GM21447 (cell line): Measurements from ENCODE around the gene KIF27.
"Not testable (repeated sequence)": the region's sequence is repeated elsewhere in the genome, so short reads cannot be mapped to it uniquely, and the experiment has no call there.

Experiments
- ATAC-seq: cut with Tn5 transposase; IDR thresholded peaks from one replicate; pipeline ENCODE4 v1.9.1; 2021; ENCODE audit not compliant: unreplicated experiment

KIF27 gene, protein sequence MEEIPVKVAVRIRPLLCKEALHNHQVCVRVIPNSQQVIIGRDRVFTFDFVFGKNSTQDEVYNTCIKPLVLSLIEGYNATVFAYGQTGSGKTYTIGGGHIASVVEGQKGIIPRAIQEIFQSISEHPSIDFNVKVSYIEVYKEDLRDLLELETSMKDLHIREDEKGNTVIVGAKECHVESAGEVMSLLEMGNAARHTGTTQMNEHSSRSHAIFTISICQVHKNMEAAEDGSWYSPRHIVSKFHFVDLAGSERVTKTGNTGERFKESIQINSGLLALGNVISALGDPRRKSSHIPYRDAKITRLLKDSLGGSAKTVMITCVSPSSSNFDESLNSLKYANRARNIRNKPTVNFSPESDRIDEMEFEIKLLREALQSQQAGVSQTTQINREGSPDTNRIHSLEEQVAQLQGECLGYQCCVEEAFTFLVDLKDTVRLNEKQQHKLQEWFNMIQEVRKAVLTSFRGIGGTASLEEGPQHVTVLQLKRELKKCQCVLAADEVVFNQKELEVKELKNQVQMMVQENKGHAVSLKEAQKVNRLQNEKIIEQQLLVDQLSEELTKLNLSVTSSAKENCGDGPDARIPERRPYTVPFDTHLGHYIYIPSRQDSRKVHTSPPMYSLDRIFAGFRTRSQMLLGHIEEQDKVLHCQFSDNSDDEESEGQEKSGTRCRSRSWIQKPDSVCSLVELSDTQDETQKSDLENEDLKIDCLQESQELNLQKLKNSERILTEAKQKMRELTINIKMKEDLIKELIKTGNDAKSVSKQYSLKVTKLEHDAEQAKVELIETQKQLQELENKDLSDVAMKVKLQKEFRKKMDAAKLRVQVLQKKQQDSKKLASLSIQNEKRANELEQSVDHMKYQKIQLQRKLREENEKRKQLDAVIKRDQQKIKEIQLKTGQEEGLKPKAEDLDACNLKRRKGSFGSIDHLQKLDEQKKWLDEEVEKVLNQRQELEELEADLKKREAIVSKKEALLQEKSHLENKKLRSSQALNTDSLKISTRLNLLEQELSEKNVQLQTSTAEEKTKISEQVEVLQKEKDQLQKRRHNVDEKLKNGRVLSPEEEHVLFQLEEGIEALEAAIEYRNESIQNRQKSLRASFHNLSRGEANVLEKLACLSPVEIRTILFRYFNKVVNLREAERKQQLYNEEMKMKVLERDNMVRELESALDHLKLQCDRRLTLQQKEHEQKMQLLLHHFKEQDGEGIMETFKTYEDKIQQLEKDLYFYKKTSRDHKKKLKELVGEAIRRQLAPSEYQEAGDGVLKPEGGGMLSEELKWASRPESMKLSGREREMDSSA (N-terminal part only)

DNA sequence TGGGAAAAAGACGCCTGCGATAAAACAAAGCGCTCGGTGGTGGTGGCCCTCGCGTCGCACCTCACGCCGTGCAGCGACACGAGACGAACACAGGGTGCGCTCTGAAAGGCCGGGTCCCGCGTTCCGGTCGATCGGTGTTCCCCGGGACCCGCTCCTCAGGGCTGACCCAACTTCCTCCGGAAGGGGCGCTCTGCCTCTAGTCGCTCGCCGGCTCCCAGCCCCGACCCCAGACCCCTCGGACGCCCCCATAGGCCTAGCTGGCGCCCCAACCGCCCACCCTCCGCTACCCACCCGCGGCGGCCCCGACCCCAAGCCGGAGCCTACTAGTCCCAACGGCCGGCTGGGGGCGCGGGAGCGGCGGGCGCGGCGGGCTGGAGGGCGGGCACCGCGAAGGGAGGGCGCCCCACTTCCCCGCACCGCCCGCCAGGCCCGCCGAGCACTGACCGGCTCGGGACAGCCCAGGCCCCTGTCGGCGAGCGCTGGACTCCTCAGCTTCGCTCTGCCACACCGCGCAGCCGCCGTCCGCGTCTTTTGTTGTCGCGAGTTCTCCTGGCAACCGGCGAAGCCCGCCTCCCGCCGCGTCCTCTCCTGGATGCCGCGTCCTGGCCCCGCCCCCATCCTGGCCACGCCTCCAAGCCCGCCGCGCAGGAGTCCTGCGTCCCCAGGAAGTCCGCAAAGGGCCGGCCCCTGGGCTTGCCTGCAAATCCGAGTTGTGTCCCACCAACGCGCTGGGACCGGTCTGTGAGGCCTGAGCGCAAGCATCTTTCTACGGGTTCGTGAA lies at the start of gene KIF27:
Gene KIF27 (minus strand): TSS at position 506 of the 781 bp plus-strand sequence. CDS start 5,841 bp downstream, outside the sequence.
- peak; percentile 90 for ATAC-seq

DNA sequence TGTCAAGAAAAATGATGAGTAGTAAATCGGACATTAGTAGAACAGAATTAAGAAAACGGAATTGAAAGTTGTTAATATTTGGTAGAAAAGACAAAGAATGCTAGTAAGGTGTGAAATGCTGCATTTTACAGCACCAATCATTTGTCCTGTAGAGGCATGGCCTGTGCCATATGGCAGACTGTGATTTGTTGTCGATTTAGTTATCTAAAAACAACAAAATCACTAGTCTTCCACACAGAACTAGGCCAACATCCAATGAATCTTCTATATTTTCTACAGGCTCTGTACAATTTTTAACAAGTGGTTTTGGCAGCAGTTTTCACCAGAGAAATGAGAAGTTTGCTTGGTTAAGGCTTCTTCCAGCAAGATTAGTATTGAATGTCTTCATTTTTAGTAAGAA lies 48.4 kb upstream of the KIF27 start:
- no peak for ATAC-seq

DNA sequence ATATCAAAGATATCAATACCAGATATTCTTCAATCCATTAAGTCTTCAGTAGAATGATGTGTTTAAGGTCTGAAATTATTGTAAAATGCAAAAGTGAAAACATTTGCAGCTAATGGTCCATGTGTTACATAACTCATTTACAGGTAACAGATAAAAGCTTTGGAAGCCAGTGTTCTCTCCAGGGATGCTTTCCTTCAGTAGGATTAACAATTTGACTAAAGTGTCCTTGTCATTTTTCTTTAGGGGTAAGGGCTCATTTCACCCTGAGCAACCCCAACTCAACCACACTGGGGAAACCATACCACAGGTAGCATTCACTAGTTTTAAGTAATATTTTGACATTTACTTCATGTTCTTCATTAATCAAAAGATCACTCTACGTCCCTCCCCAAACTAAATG lies 45.8 kb upstream of the KIF27 start:
- no peak for ATAC-seq

DNA sequence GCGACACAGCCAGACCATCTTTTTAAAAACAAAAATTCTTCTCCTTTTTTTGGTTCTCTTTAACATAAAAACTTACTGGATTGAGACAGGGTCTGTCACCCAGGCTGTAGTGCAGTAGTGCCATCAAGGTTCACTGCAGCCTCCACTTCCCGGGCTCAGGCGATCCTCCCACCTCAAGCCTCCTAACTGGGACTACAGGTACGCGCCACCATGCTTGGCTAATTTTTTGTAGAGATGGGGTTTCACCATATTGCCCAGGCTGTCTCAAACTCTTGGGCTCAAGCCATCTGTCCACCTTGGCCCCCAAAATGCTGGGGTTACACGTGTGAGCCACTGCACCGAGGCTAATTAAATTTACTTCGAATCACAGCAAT lies 45.0 kb upstream of the KIF27 start:
- no peak for ATAC-seq

DNA sequence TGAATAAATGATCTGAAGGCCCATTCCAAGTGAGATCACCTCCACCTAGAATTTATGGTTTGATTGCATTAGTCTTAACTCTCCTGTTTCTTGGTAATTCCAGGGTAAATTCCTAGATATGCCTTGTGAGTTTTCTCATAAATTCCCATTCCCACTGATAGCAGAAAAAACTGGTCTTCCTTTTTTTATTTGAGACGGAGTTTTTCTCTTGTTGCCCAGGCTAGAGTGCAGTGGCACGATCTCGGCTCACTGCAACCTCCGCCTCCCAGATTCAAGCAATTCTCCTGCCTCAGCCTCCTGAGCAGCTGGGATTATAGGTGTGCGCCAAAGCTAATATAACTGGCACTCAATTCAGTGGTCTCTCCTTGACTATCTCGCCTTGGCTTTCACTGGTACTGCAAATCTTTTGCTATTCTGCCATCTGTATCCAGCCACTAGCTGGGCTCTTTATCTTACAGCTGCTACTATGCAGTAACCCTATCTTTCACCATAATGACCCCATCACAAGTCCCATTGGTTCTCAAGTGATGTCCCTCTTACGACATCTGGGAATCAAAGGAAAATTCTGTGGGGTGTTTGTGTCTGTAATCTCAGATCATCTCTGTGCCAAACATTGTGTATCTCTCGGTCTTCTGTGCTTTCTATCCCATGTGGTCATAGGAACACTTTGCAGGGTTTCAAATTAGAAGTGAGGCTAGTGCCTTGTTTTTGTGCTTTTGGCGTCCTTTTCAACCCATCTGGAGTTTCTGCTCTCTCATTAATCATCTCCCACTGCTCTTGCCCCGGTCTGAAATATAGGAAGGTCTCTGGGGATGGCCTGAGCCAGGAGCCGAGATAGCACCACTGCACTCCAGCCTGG lies 44.3 kb upstream of the KIF27 start:
- no peak for ATAC-seq

DNA sequence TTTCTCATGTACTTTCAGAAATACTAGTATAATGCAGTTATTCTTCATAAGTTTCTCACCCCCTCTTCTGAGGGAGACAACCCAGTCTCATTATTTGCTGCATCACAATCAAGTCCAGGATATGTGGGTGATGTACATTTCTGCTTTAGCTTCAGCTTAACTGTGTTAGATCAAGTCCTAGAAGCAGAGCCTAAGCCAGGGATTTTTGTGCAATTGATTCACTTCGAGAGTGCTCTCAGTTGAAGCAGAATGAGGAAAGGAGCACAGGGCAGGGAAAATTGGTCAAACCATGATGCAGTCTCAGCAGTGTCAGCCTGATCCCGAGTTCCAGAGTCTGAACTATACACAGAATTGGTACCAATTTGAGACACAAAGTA lies 43.7 kb upstream of the KIF27 start:
- ATAC-seq, result no peak

DNA sequence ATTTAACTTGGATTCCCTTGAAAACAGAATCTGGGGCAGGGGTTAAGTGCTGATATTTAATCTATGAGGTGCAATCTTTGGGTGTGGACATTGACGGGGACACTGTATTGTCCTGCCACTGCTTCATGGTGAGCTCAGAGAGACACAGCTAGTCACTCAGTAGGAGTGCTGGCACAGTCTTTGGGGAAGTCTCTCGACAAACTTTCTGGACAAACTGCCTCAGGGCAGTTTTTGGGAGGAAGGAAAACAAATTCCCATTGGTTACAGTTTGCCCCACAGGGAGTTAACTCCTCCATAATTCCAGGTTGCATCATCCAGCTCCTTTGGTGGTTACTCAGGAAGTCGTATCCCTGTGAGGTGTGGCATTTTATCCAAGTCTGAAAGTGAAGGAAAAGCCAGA lies 40.9 kb upstream of the KIF27 start:
- ATAC-seq, result no peak

DNA sequence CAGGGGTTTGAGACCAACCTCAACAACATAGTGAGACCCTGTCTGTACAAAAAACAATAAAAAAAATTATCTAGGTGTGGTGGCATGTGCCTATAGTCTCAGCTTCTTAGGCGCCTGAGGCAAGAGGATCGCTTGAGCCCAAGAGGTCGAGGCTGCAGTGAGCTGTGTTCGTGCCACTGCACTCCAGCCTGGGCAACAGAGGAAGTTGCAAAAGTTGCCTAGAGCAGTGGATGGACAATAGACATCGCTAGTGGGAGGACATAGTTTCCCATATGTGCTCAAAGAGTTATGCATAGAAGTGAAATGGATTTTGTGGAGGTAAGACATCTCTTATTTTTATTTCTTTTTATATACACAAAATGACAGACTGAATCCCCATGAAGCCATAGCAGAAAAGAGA lies 39.8 kb upstream of the KIF27 start:
- no peak for ATAC-seq

DNA sequence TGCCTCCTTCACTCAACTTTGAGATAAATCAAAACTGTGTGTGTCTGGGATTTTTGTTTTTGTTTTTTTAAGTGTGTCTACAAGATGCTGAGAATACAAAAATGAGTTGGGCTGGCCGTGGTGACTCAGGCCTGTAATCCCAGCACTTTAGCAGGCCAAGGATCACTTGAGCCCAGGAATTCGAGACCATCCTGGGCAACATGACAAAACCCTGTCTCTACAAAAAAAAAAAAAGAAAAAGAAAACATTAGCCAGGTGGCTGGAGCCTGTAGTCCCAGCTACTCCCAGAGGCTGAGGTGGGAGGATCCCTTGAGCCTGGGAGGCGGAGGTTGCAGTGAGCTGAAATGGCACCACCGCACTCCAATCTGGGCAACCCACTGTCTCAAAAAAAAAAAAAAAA lies 37.8 kb upstream of the KIF27 start:
- ATAC-seq, result no peak

DNA sequence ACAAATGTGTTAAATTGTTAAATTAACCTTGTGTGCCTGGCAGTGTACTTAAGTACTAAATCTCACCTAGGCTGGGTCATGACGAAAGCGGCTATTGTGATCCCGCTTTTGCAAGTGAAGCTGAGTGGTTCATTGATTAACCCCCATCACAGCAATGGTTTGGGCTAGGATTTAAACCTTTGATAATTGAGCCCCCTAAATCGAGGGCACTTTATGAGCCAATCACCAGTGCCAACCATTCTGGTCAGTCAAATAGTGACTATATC lies 35.9 kb upstream of the KIF27 start:
- no peak for ATAC-seq

DNA sequence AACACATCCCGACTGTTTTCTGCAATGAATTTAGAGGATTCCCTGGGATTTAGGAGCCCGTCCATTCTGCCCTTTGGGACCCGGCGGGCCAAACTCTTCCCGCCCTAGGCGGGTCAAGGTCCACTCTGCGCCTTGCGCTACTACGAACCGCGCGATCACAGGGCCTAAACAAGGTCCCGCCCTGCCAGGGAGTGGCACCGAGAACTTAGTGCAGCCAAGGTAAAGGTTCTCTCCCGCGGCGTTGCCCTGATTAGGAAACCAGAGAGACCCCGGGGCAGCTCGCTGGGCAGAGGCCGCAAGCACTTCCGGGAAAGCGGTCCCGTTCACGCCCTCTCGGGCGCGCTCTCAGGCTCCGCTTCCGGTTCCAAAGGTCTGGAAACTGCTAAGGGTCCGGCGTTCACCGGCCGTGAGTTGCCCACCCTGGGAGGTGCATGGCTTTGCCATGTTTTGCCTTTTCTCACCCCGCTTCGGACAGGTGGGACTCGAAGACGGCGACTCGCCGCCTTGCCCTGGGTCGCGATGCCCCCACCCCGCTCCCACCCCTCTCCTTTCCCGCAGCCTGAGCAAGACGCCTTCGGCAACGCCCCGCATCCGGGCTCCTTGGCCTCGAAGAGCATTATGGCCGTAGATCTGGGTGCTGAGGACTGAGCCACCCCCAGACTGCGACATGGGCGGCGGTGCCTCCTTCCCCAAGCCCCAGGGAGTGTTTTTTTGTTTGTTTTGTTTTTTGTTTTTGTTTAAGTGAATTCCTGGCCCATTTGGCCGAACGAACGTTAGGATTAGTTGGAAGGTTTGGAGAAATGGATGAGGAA lies 35.4 kb upstream of the KIF27 start:
- peak; percentile 84 for ATAC-seq

DNA sequence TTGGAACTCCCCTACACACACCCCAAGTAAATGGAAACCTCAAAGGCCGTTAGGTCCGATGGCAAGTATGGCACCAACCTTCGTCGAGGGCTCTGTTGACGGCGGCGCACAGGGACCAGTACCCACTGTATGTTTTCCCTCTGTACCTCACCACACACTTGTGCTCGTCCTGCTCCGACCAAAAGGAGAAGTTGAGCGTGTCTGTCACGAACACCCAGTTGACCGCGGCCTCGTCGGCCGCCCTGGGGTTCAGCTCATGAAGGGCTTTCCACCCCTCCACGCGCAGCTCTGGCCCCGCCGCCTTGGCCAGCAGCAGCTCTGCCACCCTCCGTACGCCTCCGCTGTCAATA lies 34.8 kb upstream of the KIF27 start:
- peak; percentile 56 for ATAC-seq

DNA sequence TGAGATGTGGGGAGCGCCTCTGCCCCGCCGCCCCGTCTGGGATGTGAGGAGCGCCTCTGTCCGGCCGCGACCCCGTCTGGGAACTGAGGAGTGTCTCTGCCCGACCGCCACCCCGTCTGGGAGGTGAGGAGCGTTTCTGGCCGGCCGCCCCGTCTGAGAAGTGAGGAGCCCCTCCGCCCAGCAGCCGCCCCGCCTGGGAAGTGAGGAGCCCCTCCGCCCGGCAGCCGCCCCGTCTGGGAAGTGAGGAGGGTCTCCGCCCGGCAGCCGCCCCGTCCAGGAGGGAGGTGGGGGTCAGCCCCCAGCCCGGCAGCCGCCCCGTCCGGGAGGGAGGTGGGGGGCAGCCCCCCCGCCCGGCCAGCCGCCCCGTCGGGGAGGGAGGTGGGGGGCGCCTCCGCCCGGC lies 26.9 kb upstream of the KIF27 start:
- ATAC-seq, result not testable (repeated sequence)

DNA sequence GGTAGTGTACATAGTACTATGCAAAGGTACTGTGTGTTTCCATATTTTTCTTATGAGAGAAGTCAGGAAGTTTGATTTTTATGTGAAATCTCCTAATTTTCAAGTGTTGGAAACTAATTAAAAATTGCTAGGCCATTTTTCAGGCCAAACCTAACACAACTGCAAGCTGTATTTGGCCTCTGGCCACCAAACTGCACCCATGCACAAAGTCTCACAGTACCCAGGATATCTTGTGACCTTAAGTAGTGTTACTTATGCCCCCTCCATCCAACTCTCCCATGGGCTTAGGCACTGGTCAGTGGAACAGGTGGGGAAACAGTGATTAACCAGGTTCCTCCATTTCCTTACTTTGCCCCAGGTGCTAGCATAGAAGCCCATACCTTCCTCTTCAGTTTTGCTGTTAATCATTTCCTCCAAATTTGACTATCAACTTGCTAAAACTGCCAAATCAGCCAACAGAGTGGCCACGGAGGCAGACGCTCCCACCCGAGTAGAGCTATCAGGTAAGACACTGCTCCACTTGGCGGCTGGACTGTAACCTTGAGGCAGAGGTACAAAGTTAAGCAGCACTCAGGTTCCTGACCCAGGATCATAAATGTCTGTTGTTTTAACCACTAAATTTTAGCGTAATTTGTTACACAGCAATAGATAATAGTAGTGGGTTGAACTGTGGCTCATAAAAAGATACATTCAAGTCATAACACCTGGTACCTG lies 19.5 kb upstream of the KIF27 start:
- ATAC-seq, result no peak

DNA sequence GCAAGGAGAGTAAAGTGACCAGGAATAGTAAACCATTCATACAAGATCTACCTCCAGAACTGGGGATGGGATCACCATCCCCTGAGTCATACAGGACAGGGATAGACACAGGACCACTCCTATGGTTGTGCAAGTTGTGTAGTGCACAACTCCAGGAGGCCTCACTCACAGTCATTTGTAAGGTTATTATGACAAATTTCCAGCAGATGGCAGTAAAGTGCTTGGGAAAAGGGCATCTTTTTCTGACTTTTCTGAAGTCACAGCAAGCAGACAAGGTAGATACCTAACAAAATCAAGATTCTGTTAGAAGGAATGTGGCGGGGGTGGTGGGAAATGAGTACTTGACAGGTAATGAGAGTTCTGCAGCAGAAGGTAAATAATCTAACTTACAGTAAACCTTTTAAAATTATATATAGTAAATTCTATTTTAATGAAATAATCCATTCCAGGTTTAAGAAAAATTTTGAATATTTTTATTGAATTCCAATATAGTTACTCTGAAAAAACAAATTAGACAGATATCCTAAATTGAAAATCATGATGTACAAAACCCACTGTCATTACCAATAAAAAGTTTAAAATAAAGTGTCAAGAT lies 16.7 kb upstream of the KIF27 start:
- peak; percentile 53 for ATAC-seq

DNA sequence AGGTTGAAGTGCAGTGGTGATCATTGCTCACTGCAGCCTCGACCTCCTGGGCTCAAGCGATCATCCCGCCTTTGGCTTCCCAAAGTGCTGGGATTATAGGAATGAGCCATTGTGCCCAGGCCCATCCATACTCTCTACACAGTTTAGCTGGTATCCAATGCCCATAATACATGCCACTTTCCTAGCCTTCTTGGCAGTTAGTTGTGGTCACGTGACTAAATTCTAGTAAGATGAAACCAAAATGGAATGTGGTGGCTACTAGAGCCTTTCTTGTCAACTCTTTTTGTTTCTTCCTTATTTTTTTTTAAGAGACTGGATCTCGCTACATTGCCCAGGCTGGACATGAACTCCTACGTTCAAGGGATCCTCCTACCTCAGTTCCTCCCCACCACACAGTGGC lies 15.3 kb upstream of the KIF27 start:
- ATAC-seq, result no peak

DNA sequence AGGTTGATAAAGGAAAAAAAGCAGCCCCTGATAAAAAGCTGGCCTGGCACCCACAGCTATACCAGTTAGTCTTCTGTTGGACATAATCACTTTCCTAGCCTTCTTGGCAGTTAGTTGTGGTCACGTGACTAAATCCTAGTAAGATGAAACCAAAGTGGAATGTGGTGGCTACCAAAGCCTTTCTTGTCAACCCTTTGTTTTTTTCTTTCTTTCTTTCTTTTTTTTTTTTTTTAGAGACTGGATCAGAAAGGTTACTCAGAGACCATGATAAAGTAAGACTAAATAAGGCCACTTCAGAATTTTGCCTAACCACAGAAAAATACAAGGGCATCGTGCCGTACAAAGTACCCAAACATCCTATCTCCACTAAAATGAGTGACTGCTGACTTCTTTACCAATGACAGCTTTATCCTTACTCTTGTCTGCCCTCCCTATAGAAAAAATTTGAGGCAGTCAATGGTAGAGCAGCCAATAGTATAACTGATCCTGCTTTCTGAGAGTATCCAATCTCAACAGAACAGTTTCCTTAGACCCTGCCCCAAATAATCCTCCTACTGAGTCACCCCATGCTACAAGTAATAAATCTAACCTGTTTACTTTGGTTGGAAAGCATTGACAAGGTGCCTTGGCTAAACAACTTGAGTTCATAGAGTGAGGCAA lies 14.2 kb upstream of the KIF27 start:
- ATAC-seq, result no peak
